Transverse colon (tissue), 4 donors: ENCODE results near the gene UQCC2. TPM values are rescaled to one million over a fixed set of nuclear protein-coding genes. Genes with fewer than 3 reads are reported as not detected.

ENCODE experiments used
- DNase-seq: peaks from one replicate; pipeline ENCODE4 v3.0.0-alpha.2; 2019
- H3K27ac ChIP-seq, 4 donors: fragments of 200-600 bp; sonication (generic); 2 replicates each; pipeline ENCODE4 v1.5.1; 2016 to 2018; ENCODE audit warnings: inconsistent platforms in 4 of 4
- H3K27me3 ChIP-seq: fragments of 200-600 bp; sonication (generic); 2 replicates; pipeline ENCODE4 v1.5.1; 2017; ENCODE audit warnings: inconsistent platforms
- H3K36me3 ChIP-seq, 4 donors: fragments of 200-600 bp; sonication (generic); 2 replicates each; pipeline ENCODE4 v1.5.1; 2017 to 2019; ENCODE audit warnings: inconsistent platforms in 4 of 4
- H3K4me1 ChIP-seq, 4 donors: fragments of 200-600 bp; sonication (generic); 2 replicates each; pipeline ENCODE4 v1.5.1; 2017 to 2020; ENCODE audit warnings: inconsistent platforms in 4 of 4
- H3K4me3 ChIP-seq, 4 donors: fragments of 200-600 bp; sonication (generic); 1 replicate in 1 of 4; 2 replicates in 3 of 4; pipeline versions ENCODE4 v1.5.1 to v1.6.1; 2017 to 2019; ENCODE audit warnings: inconsistent platforms in 4 of 4
- H3K9me3 ChIP-seq, 2 donors: fragments of 200-600 bp; sonication (generic); 2 replicates each; pipeline ENCODE4 v1.5.1; 2017 to 2019; ENCODE audit warnings: inconsistent platforms in 2 of 2
- EP300 ChIP-seq: sonication (generic); formaldehyde crosslinking; IDR thresholded peaks from one replicate; pipeline ENCODE4 v1.6.1; 2017; ENCODE audit warnings: antibody characterized with exemption, low read depth
- POLR2A ChIP-seq: fragments of 450-650 bp; IDR thresholded peaks from one replicate; pipeline ENCODE4 v1.6.1; 2016; ENCODE audit warnings: antibody characterized with exemption, mild to moderate bottlenecking, moderate library complexity
- POLR2AphosphoS5 ChIP-seq, 3 donors: sonication (generic); formaldehyde crosslinking; IDR thresholded peaks; one replicate each; pipeline ENCODE4 v1.6.1; 2016; ENCODE audit warnings: antibody characterized with exemption in 3 of 3
- WGBS, 2 donors: methylation state at CpG; one replicate each; pipeline ENCODE4 v1.1.5; 2018; ENCODE audit warnings: low coverage in 1 of 2; 5-methylcytosine and 5-hydroxymethylcytosine counted together
- in situ Hi-C, 4 donors: fragments of 200-750 bp; cut with MboI; loops; one replicate each; pipeline versions ENCODE4 v1.15.0 to v1.15.1; 2017; ENCODE audit warnings: low sequenced_read_pairs in 3 of 4, low pct_ligation_motif_present in 1 of 4, low pct_unique_long_range_greater_than_20kb in 1 of 4
- intact Hi-C: fragments of 100-400 bp; cut with DNase I; formaldehyde crosslinking; loops from one replicate; pipeline ENCODE4 v1.15.1; 2023; ENCODE audit warnings: low total_unique reads
- small RNA-seq, 4 donors: library from RNA; depleted of rRNA; stranded (forward); fragments of <200 nt; gene quantifications; one replicate each; pipeline ENCODE3, GENCODE V24; 2016
- total RNA-seq, 4 donors: library from RNA; depleted of rRNA; stranded (reverse); fragments of >200 nt; gene quantifications; one replicate each; pipeline ENCODE4 v1.1.0, GENCODE V29; 2016
- TF ChIP-seq, protein P1 (sequence below), 5 experiments: fragments of 200-600 bp in 3 of 5; fragments of 450-650 bp in 2 of 5; sonication (generic) in 3 of 5; IDR thresholded peaks; 1 replicate in 2 of 5; 2 replicates in 3 of 5; pipeline ENCODE4 v1.5.1; 2016 to 2017; ENCODE audit warnings: antibody characterized with exemption in 5 of 5, inconsistent platforms in 3 of 5, mild to moderate bottlenecking in 2 of 5, moderate library complexity in 1 of 5

Gene UQCC2
- total RNA-seq, 4 donors from 2014 or later = 2.8 to 17.6 (median 8.8) TPM

DNA sequence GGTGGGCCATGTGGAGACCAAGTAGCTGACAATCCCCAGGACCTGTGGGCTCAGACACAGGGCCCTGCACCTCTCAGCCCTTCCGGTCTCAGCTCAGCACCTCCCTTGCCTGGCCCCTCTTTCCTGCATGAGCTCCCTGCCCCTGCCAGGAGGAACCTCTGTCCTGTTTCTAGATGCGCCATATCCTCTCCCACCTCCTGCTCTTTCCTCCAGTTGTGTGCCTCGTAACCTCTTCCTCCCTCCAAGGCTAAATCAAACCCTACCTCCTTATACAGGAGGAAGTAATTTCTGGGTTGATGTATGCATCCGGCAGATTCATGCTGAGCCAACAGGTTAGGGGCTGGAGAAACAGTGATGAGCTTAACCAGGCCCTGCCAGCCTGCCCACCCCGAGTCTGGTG, 59.5 kb downstream of the UQCC2 start:
- no peaks in the 10 kb centered on the region for H3K9me3 ChIP-seq
- H3K36me3 ChIP-seq = peaks cover 0 to under 1% (median 0%) of the 10 kb centered on the region in 4 donors
- no peak for TF ChIP-seq POLR2AphosphoS5 (IDR thresholded peaks at IDR 0.05)
- TF ChIP-seq, protein P1, sequence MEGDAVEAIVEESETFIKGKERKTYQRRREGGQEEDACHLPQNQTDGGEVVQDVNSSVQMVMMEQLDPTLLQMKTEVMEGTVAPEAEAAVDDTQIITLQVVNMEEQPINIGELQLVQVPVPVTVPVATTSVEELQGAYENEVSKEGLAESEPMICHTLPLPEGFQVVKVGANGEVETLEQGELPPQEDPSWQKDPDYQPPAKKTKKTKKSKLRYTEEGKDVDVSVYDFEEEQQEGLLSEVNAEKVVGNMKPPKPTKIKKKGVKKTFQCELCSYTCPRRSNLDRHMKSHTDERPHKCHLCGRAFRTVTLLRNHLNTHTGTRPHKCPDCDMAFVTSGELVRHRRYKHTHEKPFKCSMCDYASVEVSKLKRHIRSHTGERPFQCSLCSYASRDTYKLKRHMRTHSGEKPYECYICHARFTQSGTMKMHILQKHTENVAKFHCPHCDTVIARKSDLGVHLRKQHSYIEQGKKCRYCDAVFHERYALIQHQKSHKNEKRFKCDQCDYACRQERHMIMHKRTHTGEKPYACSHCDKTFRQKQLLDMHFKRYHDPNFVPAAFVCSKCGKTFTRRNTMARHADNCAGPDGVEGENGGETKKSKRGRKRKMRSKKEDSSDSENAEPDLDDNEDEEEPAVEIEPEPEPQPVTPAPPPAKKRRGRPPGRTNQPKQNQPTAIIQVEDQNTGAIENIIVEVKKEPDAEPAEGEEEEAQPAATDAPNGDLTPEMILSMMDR (IDR thresholded peaks at IDR 0.05) = no peak
- TF ChIP-seq EP300 = no peak
- TF ChIP-seq POLR2A = no peak
- DNase-seq = no peak
- in situ Hi-C loops (no loop called here), intact Hi-C loops (no loop called here)
- no peak overlapping the region for H3K4me3 ChIP-seq
- 86 to 88% methylated on average over 1 to 5 of the region's 5 CpGs for WGBS, 2 donors
- no peaks in the 10 kb centered on the region for H3K27me3 ChIP-seq
- no peak overlapping the region for H3K27ac ChIP-seq
- no peaks in the 10 kb centered on the region for H3K4me1 ChIP-seq

DNA sequence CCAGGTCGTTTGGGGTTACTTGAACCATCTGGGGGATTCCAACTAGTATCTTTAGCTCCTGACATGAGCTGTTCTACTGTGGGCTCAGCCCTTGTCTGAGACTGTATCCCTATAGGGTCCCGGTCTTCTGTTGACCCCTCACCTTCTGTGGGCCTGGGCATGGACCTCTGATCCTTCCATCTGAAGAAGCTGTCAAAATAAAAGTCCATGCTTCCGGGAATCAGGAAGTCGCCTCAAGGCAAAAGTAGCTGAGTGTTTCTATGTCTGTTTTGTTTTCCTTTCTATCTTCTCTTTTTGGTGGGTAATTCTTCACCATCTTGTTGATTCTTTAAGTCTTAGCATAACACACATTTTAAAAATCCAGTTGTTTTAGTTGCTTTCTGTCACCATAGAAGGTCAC, 60.1 kb downstream of the UQCC2 start:
- no peak overlapping the region for H3K27ac ChIP-seq
- H3K36me3 ChIP-seq = peaks cover 0 to 3% (median 0%) of the 10 kb centered on the region in 4 donors
- no peaks in the 10 kb centered on the region for H3K9me3 ChIP-seq
- 68 to 78% methylated on average over 3 to 4 of the region's 4 CpGs for WGBS, 2 donors
- no peak for TF ChIP-seq EP300
- no peak for TF ChIP-seq POLR2AphosphoS5 (IDR thresholded peaks at IDR 0.05)
- H3K4me3 ChIP-seq = no peak overlapping the region
- no peaks in the 10 kb centered on the region for H3K4me1 ChIP-seq
- intact Hi-C loops = no loop called here
- in situ Hi-C loops = no loop called here
- no peak for DNase-seq
- H3K27me3 ChIP-seq = no peaks in the 10 kb centered on the region

Small RNAs within 50 kb of the gene (small RNA-seq; reads per million reads assigned to genes)
- 0 reads per million in 4 donors for gene MIR3934

Other genes with a start within 250 kb of the UQCC2 start
- gene BAK1, start 131.4 kb downstream of the UQCC2 start, total RNA-seq = 100 to 1,000 TPM in 1 of 4 donors, 10 to 100 TPM in 3; 52.2 to 134 (median 59.5) TPM
- gene ITPR3, start 90.4 kb downstream of the UQCC2 start, total RNA-seq = 100 to 1,000 TPM; 105 to 262 (median 124) TPM
- 1 to 10 TPM in 2 of 4 donors, under 1 TPM in 1, not detected in 1; 1.00 to 2.9 (median 1.9) TPM for gene IP6K3, start 35.2 kb upstream of the UQCC2 start, total RNA-seq
- 100 to 1,000 TPM in 2 of 4 donors, 10 to 100 TPM in 2; 57.3 to 159 (median 112) TPM for gene LEMD2, start 77.4 kb upstream of the UQCC2 start, total RNA-seq
- not detected for gene MLN, start 92.3 kb upstream of the UQCC2 start, total RNA-seq